Activated CD8-positive, alpha-beta T cell treated with anti-CD3 and anti-CD28 coated beads for 36 hours (primary cell): Measurements from ENCODE around the gene ID1. TPM values are rescaled to one million over a fixed set of nuclear protein-coding genes. Genes with fewer than 3 reads are reported as not detected.
A peak's percentile ranks its signal among the peaks of the same experiment; 100 is the strongest.

Experiments used
- ATAC-seq: fragments of 200-7000 bp; cut with Tn5 transposase; one replicate; pipeline ENCODE4 v1.10.0; 2021; ENCODE audit warnings: mild to moderate bottlenecking, moderate library complexity
- CTCF ChIA-PET: fragments of 350-600 bp; sonication (Branson Sonifier 250); formaldehyde crosslinking; loops from one replicate; lab custom pipeline; 2021; ENCODE audit warnings: antibody characterized with exemption; lab: Charles Lee
- POLR2A ChIA-PET: fragments of 350-600 bp; sonication (Branson Sonifier 250); formaldehyde crosslinking; loops from one replicate; lab custom pipeline; 2021; ENCODE audit warnings: antibody characterized with exemption; lab: Charles Lee
- DNase-seq: peaks from one replicate; pipeline ENCODE4 v3.0.0-alpha.2; 2020
- H3K27ac Mint-ChIP-seq: one replicate; pipeline ENCODE4 v1.8.0; 2021; ENCODE audit warnings: mild to moderate bottlenecking, mixed read lengths
- H3K27me3 Mint-ChIP-seq: one replicate; pipeline ENCODE4 v1.8.0; 2021; ENCODE audit warnings: mixed read lengths
- H3K36me3 Mint-ChIP-seq: one replicate; pipeline ENCODE4 v1.8.0; 2021; ENCODE audit warnings: low read depth, mixed read lengths
- H3K4me1 Mint-ChIP-seq: one replicate; pipeline ENCODE4 v1.8.0; 2021; ENCODE audit warnings: low read depth, mixed read lengths
- H3K4me3 Mint-ChIP-seq: one replicate; pipeline ENCODE4 v1.8.0; 2021; ENCODE audit warnings: mild to moderate bottlenecking, moderate library complexity, mixed read lengths
- H3K9me3 Mint-ChIP-seq: one replicate; pipeline ENCODE4 v1.8.0; 2021; ENCODE audit warnings: mixed read lengths
- CTCF ChIP-seq: fragments of 200-600 bp; IDR thresholded peaks from one replicate; pipeline ENCODE4 v1.8.0; 2022; ENCODE audit warnings: antibody characterized with exemption, mild to moderate bottlenecking
- intact Hi-C: fragments of 100-400 bp; cut with micrococcal nuclease; formaldehyde crosslinking; loops from one replicate; pipeline ENCODE4 v1.10.0; 2022
- total RNA-seq, 2 experiments: library from RNA; stranded (reverse); gene quantifications; one replicate each; pipeline ENCODE4 v1.2.3, GENCODE V29; 2021

The ID1 gene
- total RNA-seq, 2 experiments from 2014 or later, result 0.41 to 0.54 TPM

GRCh38 chr20:31604567-31605030 is 490 bp upstream of the ID1 start:
- Mint-ChIP-seq H3K36me3 (no peaks in the 10 kb centered on the region), H3K27me3 (peaks cover 49% of the 10 kb centered on the region), H3K9me3 (no peaks in the 10 kb centered on the region), H3K4me3 (peak overlapping the region; percentile 78), H3K27ac (no peak overlapping the region), H3K4me1 (peaks cover 22% of the 10 kb centered on the region)
- TF ChIP-seq CTCF, result no peak
- intact Hi-C loops, result no loop called here
- ATAC-seq (no peak), DNase-seq (no peak)
- ChIA-PET CTCF (interaction anchor here (2.6 to 19.7 kb wide), 3 partner anchors 8 to 119 kb away, joined by 16 to 1008 read pairs (median 70); no protein-coding TSS in a partner anchor), POLR2A (interaction anchor here (0.6 to 6.1 kb wide), 7 partner anchors 8 to 140 kb away, joined by 3 to 38 read pairs (median 3); a partner anchor contains a TSS)

- Mint-ChIP-seq H3K9me3 (no peaks in the 10 kb centered on the region), H3K36me3 (no peaks in the 10 kb centered on the region), H3K4me1 (peaks cover 22% of the 10 kb centered on the region), H3K27ac (no peak overlapping the region), H3K27me3 (peaks cover 49% of the 10 kb centered on the region), H3K4me3 (peak overlapping the region; percentile 78)
- ChIA-PET CTCF (interaction anchor here (0.8 to 19.7 kb wide), 3 partner anchors 43 to 133 kb away, joined by 3 to 1008 read pairs (median 16); partner anchors contain the start of gene TPX2), POLR2A (interaction anchor here (4.0 to 6.1 kb wide), 2 partner anchors 32 to 38 kb away, joined by 24 to 38 read pairs; no protein-coding TSS in a partner anchor)
- no peak for ATAC-seq
- no peak for DNase-seq
- TF ChIP-seq CTCF, result no peak
- intact Hi-C loops, result no loop called here
Measured at GRCh38 chr20:31605902-31606803, 1.1 kb downstream of the ID1 start.

- ChIA-PET CTCF (interaction anchor here (19.7 kb wide), 1 partner anchor 44 kb away, joined by 1008 read pairs; no protein-coding TSS in a partner anchor), POLR2A (interaction anchor here (0.9 to 6.1 kb wide), 2 partner anchors 39 to 48 kb away, joined by 3 to 38 read pairs; no protein-coding TSS in a partner anchor)
- no peak for TF ChIP-seq CTCF
- ATAC-seq (no peak), DNase-seq (no peak)
- H3K4me3 Mint-ChIP-seq, result no peak overlapping the region
- H3K27me3 Mint-ChIP-seq, result peaks cover 51% of the 10 kb centered on the region
- intact Hi-C loops, result no loop called here
- no peak overlapping the region for H3K27ac Mint-ChIP-seq
- H3K9me3 Mint-ChIP-seq, result no peaks in the 10 kb centered on the region
- peaks cover 22% of the 10 kb centered on the region for H3K4me1 Mint-ChIP-seq
- H3K36me3 Mint-ChIP-seq, result no peaks in the 10 kb centered on the region
Measured at GRCh38 chr20:31606804-31607639, 1.9 kb downstream of the ID1 start.

GRCh38 chr20:31607640-31608250 is 2.7 kb downstream of the ID1 start:
- Mint-ChIP-seq H3K4me3 (no peak overlapping the region), H3K27me3 (peaks cover 47% of the 10 kb centered on the region), H3K36me3 (no peaks in the 10 kb centered on the region), H3K9me3 (no peaks in the 10 kb centered on the region), H3K4me1 (peaks cover 18% of the 10 kb centered on the region), H3K27ac (no peak overlapping the region)
- ChIA-PET CTCF (interaction anchor here (1.5 to 19.7 kb wide), 2 partner anchors 44 to 116 kb away, joined by 5 to 1008 read pairs; no protein-coding TSS in a partner anchor), POLR2A (interaction anchor here (0.9 to 6.1 kb wide), 3 partner anchors 39 to 48 kb away, joined by 3 to 38 read pairs (median 3); no protein-coding TSS in a partner anchor)
- DNase-seq (no peak), ATAC-seq (no peak)
- intact Hi-C loops, result no loop called here
- TF ChIP-seq CTCF, result no peak
